ENCODE data around the gene CAMK1D. TPM values are rescaled to one million over a fixed set of nuclear protein-coding genes. Genes with fewer than 3 reads are reported as not detected.

CAMK1D gene
- polyA plus RNA-seq, 1 of the 3 experiments (the other 2 are of a cell fraction) = 4.1 TPM

DNA sequence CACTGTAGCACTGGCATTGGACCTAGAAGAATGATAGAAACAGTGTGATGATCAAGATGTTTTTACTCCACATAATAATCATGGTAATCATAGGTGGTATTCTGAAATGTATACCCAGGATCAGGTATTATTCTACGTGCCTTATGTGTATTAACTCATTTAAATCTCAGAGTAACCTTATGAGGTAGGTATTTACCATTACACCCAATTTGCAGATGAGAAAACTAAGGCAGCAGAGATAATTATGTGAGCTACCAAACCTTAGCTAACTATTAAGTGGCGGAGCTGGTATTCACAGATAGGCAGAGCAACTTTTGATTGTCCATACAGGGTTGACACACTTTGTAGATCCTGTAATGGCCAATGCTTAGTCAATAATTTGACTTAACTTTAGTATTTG, 2.5 kb downstream of the CAMK1D start:
- 47% methylated on average over 2 of the region's 2 CpGs for WGBS (ENCODE audit: low lambda C conversion rate)
- CTCF ChIA-PET = interaction anchor here (1.3 kb wide), 2 partner anchors 87 to 305 kb away, joined by 3 to 5 read pairs; no protein-coding TSS in a partner anchor
- no peak overlapping the region for H3K9ac ChIP-seq

DNA sequence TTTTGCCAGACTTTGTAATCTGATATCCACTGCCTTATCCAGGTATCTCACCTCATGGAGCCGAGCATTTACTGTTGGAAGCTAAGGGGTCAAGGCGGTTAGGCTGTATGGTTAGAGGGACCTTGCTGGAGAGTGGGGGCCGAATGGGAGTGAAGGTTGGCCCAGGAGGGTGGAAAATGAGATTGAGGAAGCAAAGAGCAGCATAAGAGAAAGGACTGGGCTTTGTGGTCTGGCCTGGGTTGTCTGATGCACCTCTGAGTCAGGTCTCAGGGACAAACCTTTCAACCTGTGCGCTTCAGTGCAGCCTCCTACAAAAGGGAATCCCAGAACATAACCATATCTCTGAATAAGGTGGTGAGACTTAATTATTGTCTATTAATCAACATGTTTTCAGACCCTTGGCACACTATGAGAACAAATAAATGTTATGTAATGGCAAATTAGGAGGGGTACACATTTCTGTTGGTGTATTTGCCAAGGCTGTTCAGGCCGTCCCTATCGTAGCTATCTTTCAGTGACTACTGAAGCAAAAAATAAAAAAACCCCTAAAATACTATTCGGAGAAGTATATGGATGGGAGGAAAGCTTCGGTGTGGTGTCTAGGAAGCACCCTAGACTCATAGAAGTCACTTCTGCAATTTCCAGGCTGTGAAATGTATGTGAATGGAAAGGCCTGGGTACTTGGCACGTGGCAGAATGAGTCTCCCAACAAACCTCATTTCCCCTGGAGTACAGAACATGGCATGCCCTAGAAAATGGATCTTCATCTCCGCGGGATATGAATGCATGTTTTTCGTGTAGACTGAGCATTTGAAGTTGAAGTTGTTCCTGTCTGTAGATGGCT, 4.3 kb downstream of the CAMK1D start:
- no peak overlapping the region for H3K4me3 ChIP-seq (ENCODE audit: low read depth in 2 of 2, low read length in 1 of 2)
- no peak overlapping the region for H3K9ac ChIP-seq
- H3K4me2 ChIP-seq = no peak overlapping the region
- ChIA-PET CTCF (no interaction called here), POLR2A (no interaction called here)
- no peaks in the 10 kb centered on the region for H3K9me2 ChIP-seq
- TF ChIP-seq TCF12 (IDR thresholded peaks at IDR 0.05) (no peak), RAD21 (IDR thresholded peaks at IDR 0.05; ENCODE audit: low read length) (no peak), EP300 (IDR thresholded peaks at IDR 0.05; ENCODE audit: borderline replicate concordance in 1 of 2, low read depth in 1 of 2, low read length in 1 of 2) (no peak), ELF1 (IDR thresholded peaks at IDR 0.05) (no peak), GABPA (IDR thresholded peaks at IDR 0.05; ENCODE audit: low read depth) (no peak), GATA2 (CRISPR knock-in tag; IDR thresholded peaks at IDR 0.05) (no peak), NFIC (IDR thresholded peaks at IDR 0.05; ENCODE audit: borderline replicate concordance) (no peak), NRF1 (IDR thresholded peaks at IDR 0.05; ENCODE audit: low read depth, low read length) (no peak), POLR2AphosphoS5 (IDR thresholded peaks at IDR 0.05; ENCODE audit: low read depth, low read length) (no peak)
- TF ChIP-seq, protein P1, sequence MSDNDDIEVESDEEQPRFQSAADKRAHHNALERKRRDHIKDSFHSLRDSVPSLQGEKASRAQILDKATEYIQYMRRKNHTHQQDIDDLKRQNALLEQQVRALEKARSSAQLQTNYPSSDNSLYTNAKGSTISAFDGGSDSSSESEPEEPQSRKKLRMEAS (IDR thresholded peaks at IDR 0.05; ENCODE audit: low read depth) = no peak
- H3K9me3 ChIP-seq = no peaks in the 10 kb centered on the region
- WGBS (ENCODE audit: low lambda C conversion rate) = 92% methylated on average over 12 of the region's 12 CpGs
- H3K79me2 ChIP-seq (ENCODE audit: insufficient read depth) = no peaks in the 10 kb centered on the region
- no peak for DNase-seq
- peaks cover under 1% of the 10 kb centered on the region for H3F3A ChIP-seq (replicated peaks; ENCODE audit: insufficient read depth)
- H2AFZ ChIP-seq (ENCODE audit: low read depth) = no peak overlapping the region
- H4K20me1 ChIP-seq (ENCODE audit: insufficient read depth) = 0 out of 2 replicates have a peak, but pooled peaks cover 3% of the 10 kb centered on the region
- no peaks in the 10 kb centered on the region for H3K36me3 ChIP-seq (replicated peaks in 1 of 2; ENCODE audit: control insufficient read depth in 1 of 2, insufficient read depth in 2 of 2, low read length in 1 of 2)
- no peaks in the 10 kb centered on the region for H3K27me3 ChIP-seq (ENCODE audit: insufficient read depth)
- H3K27ac ChIP-seq (ENCODE audit: low read depth in 2 of 2, low read length in 1 of 2) = no peak overlapping the region
- peaks cover 0 to 10% of the 10 kb centered on the region in 2 experiments; a peak in 1 of 4 replicates for H3K4me1 ChIP-seq (ENCODE audit: control insufficient read depth in 1 of 2, insufficient read depth in 2 of 2, low read depth in 1 of 2, low read length in 1 of 2)

More for the DNA sequence above, 2.5 kb downstream of the CAMK1D start:
- Histone ChIP-seq H2AFZ (ENCODE audit: low read depth) (no peak overlapping the region), H3K27ac (ENCODE audit: low read depth in 2 of 2, low read length in 1 of 2) (no peak overlapping the region), H3K9me2 (no peaks in the 10 kb centered on the region), H4K20me1 (ENCODE audit: insufficient read depth) (0 out of 2 replicates have a peak, but pooled peaks cover 3% of the 10 kb centered on the region), H3K4me1 (ENCODE audit: control insufficient read depth in 1 of 2, insufficient read depth in 2 of 2, low read depth in 1 of 2, low read length in 1 of 2) (peaks cover 0 to 10% of the 10 kb centered on the region in 2 experiments; a peak in 1 of 4 replicates), H3K4me2 (peak overlapping the region; percentile 92; the same call in 1 of the 2 replicates), H3K79me2 (ENCODE audit: insufficient read depth) (no peaks in the 10 kb centered on the region), H3K27me3 (ENCODE audit: insufficient read depth) (no peaks in the 10 kb centered on the region), H3K4me3 (ENCODE audit: low read depth in 2 of 2, low read length in 1 of 2) (no peak overlapping the region), H3F3A (replicated peaks; ENCODE audit: insufficient read depth) (peaks cover 10% of the 10 kb centered on the region), H3K36me3 (replicated peaks in 1 of 2; ENCODE audit: control insufficient read depth in 1 of 2, insufficient read depth in 2 of 2, low read length in 1 of 2) (no peaks in the 10 kb centered on the region), H3K9me3 (no peaks in the 10 kb centered on the region)
- no peak for DNase-seq
- no peak for TF ChIP-seq SMC3 (IDR thresholded peaks at IDR 0.05; ENCODE audit: low read depth, low read length)
- no peak for TF ChIP-seq NRF1 (IDR thresholded peaks at IDR 0.05; ENCODE audit: low read depth, low read length)
- TF ChIP-seq, protein P2, sequence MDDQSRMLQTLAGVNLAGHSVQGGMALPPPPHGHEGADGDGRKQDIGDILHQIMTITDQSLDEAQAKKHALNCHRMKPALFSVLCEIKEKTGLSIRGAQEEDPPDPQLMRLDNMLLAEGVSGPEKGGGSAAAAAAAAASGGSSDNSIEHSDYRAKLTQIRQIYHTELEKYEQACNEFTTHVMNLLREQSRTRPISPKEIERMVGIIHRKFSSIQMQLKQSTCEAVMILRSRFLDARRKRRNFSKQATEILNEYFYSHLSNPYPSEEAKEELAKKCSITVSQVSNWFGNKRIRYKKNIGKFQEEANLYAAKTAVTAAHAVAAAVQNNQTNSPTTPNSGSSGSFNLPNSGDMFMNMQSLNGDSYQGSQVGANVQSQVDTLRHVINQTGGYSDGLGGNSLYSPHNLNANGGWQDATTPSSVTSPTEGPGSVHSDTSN (IDR thresholded peaks at IDR 0.05) = no peak
- TF ChIP-seq FOSL2 (IDR thresholded peaks at IDR 0.05; ENCODE audit: borderline replicate concordance, low read depth) = no peak
- TF ChIP-seq NFIC (IDR thresholded peaks at IDR 0.05; ENCODE audit: borderline replicate concordance) = no peak
- TF ChIP-seq ELF1 (IDR thresholded peaks at IDR 0.05) = no peak
- TF ChIP-seq, protein P1 (IDR thresholded peaks at IDR 0.05; ENCODE audit: low read depth) = no peak
- no peak for TF ChIP-seq RXRA (IDR thresholded peaks at IDR 0.05; ENCODE audit: borderline replicate concordance, low read depth)
- TF ChIP-seq CHD2 (IDR thresholded peaks at IDR 0.05; ENCODE audit: low read length, partially characterized antibody) = no peak
- TF ChIP-seq, protein P3, sequence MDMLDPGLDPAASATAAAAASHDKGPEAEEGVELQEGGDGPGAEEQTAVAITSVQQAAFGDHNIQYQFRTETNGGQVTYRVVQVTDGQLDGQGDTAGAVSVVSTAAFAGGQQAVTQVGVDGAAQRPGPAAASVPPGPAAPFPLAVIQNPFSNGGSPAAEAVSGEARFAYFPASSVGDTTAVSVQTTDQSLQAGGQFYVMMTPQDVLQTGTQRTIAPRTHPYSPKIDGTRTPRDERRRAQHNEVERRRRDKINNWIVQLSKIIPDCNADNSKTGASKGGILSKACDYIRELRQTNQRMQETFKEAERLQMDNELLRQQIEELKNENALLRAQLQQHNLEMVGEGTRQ (IDR thresholded peaks at IDR 0.05; ENCODE audit: borderline replicate concordance, low read depth, low read length) = no peak
- TF ChIP-seq TEAD4 (IDR thresholded peaks at IDR 0.05; ENCODE audit: borderline replicate concordance, insufficient read depth) = no peak
- TF ChIP-seq FOXM1 (IDR thresholded peaks at IDR 0.05; ENCODE audit: low read depth) = no peak
- no peak for TF ChIP-seq GABPA (IDR thresholded peaks at IDR 0.05; ENCODE audit: low read depth)
- TF ChIP-seq SIN3A (IDR thresholded peaks at IDR 0.05; ENCODE audit: borderline replicate concordance, low read depth, low read length) = no peak
- TF ChIP-seq, protein P4, sequence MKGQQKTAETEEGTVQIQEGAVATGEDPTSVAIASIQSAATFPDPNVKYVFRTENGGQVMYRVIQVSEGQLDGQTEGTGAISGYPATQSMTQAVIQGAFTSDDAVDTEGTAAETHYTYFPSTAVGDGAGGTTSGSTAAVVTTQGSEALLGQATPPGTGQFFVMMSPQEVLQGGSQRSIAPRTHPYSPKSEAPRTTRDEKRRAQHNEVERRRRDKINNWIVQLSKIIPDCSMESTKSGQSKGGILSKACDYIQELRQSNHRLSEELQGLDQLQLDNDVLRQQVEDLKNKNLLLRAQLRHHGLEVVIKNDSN (IDR thresholded peaks at IDR 0.05; ENCODE audit: borderline replicate concordance, low read depth) = no peak
- no peak for TF ChIP-seq EZH2phosphoT487 (IDR thresholded peaks at IDR 0.05; ENCODE audit: borderline replicate concordance, low read depth)
- TF ChIP-seq MXI1 (IDR thresholded peaks at IDR 0.05; ENCODE audit: low read depth, low read length) = no peak
- TF ChIP-seq YY1 (IDR thresholded peaks at IDR 0.05; ENCODE audit: low read depth) = no peak
- TF ChIP-seq TCF12 (IDR thresholded peaks at IDR 0.05) = no peak
- POLR2A ChIA-PET = no interaction called here

Measured in SK-N-SH (cell line).